BE2C (cell line): Measurements from ENCODE around the gene LCLAT1.

Experiments used
- DNase-seq: peaks from one replicate; pipeline ENCODE4 v3.0.0-alpha.2; 2020
- H3K27me3 ChIP-seq: fragments of 250-450 bp; sonication (Bioruptor Pico); 2 replicates; pipeline ENCODE4 v1.5.1; 2020; ENCODE audit warnings: mild to moderate bottlenecking
- H3K36me3 ChIP-seq: fragments of 250-450 bp; sonication (Bioruptor Pico); 2 replicates; pipeline ENCODE4 v1.5.1; 2020; ENCODE audit warnings: mild to moderate bottlenecking
- H3K4me1 ChIP-seq: fragments of 250-450 bp; sonication (Bioruptor Pico); 2 replicates; pipeline ENCODE4 v1.5.1; 2020
- H3K4me3 ChIP-seq: 2 replicates; pipeline ENCODE4 v1.5.1; 2011; ENCODE audit warnings: low read depth, low read length
- H3K9me3 ChIP-seq: fragments of 250-450 bp; sonication (Bioruptor Pico); 2 replicates; pipeline ENCODE4 v1.5.1; 2020
- CTCF ChIP-seq: IDR thresholded peaks from 2 replicates; pipeline ENCODE4 v1.5.1; 2012; ENCODE audit warnings: mild to moderate bottlenecking, low read depth, low read length

LCLAT1 gene

GRCh38 chr2:30404319-30405259, 42.5 kb upstream of the LCLAT1 start:
- Histone ChIP-seq H3K4me3 (no peak overlapping the region), H3K4me1 (no peaks in the 10 kb centered on the region), H3K27me3 (no peaks in the 10 kb centered on the region), H3K9me3 (no peaks in the 10 kb centered on the region), H3K36me3 (no peaks in the 10 kb centered on the region)
- TF ChIP-seq CTCF: no peak
- no peak for DNase-seq

- Histone ChIP-seq H3K4me1 (no peaks in the 10 kb centered on the region), H3K36me3 (no peaks in the 10 kb centered on the region), H3K27me3 (no peaks in the 10 kb centered on the region), H3K4me3 (no peak overlapping the region), H3K9me3 (no peaks in the 10 kb centered on the region)
- no peak for DNase-seq
- no peak for TF ChIP-seq CTCF
These were observed 41.8 kb upstream of the LCLAT1 start for GRCh38 chr2:30405260-30405605.

GRCh38 chr2:30406853-30407252, 40.2 kb upstream of the LCLAT1 start:
- no peak for TF ChIP-seq CTCF

GRCh38 chr2:30408961-30409387, 38.1 kb upstream of the LCLAT1 start:
- no peaks in the 10 kb centered on the region for H3K9me3 ChIP-seq
- no peak for DNase-seq
- no peaks in the 10 kb centered on the region for H3K27me3 ChIP-seq
- H3K36me3 ChIP-seq: no peaks in the 10 kb centered on the region
- TF ChIP-seq CTCF: no peak
- H3K4me3 ChIP-seq: no peak overlapping the region
- peaks cover 6% of the 10 kb centered on the region for H3K4me1 ChIP-seq

More at GRCh38 chr2:30406853-30407252, 40.2 kb upstream of the LCLAT1 start:
- H3K27me3 ChIP-seq: no peaks in the 10 kb centered on the region
- no peaks in the 10 kb centered on the region for H3K4me1 ChIP-seq
- no peak for DNase-seq
- no peaks in the 10 kb centered on the region for H3K9me3 ChIP-seq
- no peaks in the 10 kb centered on the region for H3K36me3 ChIP-seq
- no peak overlapping the region for H3K4me3 ChIP-seq

- H3K36me3 ChIP-seq: no peaks in the 10 kb centered on the region
- H3K4me3 ChIP-seq: no peak overlapping the region
- TF ChIP-seq CTCF: no peak
- H3K4me1 ChIP-seq: peaks cover 6% of the 10 kb centered on the region
- no peak for DNase-seq
- no peaks in the 10 kb centered on the region for H3K27me3 ChIP-seq
- H3K9me3 ChIP-seq: no peaks in the 10 kb centered on the region
These were observed 36.8 kb upstream of the LCLAT1 start for GRCh38 chr2:30410217-30410616.

- peaks cover 6% of the 10 kb centered on the region for H3K4me1 ChIP-seq
- peak; percentile 26 for DNase-seq
- no peaks in the 10 kb centered on the region for H3K27me3 ChIP-seq
- no peak overlapping the region for H3K4me3 ChIP-seq
- no peaks in the 10 kb centered on the region for H3K9me3 ChIP-seq
- TF ChIP-seq CTCF: no peak
- no peaks in the 10 kb centered on the region for H3K36me3 ChIP-seq
These were observed 34.9 kb upstream of the LCLAT1 start for GRCh38 chr2:30412047-30412683.
